Brain microvascular endothelial cell (primary cell): ENCODE results near the gene NEK10.

Experiments used
- DNase-seq: peaks from one replicate; pipeline ENCODE4 v3.0.0-alpha.2; 2020
- H3K27ac ChIP-seq: fragments of 250-450 bp; sonication (Bioruptor Pico); 2 replicates; pipeline ENCODE4 v1.5.1; 2020; ENCODE audit warnings: mild to moderate bottlenecking, moderate library complexity
- H3K27me3 ChIP-seq: fragments of 250-450 bp; sonication (Bioruptor Pico); replicated peaks from 2 replicates; pipeline ENCODE4 v1.5.1; 2020; ENCODE audit warnings: mild to moderate bottlenecking
- H3K36me3 ChIP-seq: fragments of 250-450 bp; sonication (Bioruptor Pico); replicated peaks from 2 replicates; pipeline ENCODE4 v1.5.1; 2020; ENCODE audit warnings: mild to moderate bottlenecking
- H3K4me3 ChIP-seq: 2 replicates; pipeline ENCODE4 v1.5.1; 2011; ENCODE audit warnings: low read depth, mild to moderate bottlenecking, control low read depth, low read length, moderate library complexity
- in situ Hi-C: cut with HindIII; loops from 2 replicates; pipeline ENCODE4 v1.10.0; 2017; ENCODE audit warnings: low sequenced_read_pairs, low pct_ligation_motif_present
- TF ChIP-seq, protein P1 (sequence below): IDR thresholded peaks from 2 replicates; pipeline ENCODE4 v1.5.1; 2011; ENCODE audit warnings: low read depth, mild to moderate bottlenecking, moderate library complexity, low read length, control low read depth, inconsistent platforms; ENCODE audit errors: missing control alignments

The NEK10 gene

DNA sequence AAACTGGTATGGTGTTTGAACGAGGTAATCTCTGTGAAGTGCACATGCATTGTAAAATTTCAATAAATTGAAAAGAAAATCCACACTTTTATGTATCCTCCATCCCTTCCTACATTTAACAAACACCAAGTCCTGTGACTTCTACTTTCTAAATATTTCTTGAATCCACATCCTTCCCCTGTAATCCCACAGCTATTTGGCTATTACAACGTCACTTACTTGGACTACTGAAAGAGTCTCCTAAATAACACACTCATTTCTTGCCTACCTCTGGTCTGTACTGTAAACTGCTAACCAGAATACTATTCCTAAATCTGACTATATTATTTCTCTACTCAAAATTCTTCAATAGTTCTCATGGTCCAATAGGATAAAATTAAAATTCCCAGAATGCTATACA is 176.1 kb downstream of the NEK10 start:
- H3K27me3 ChIP-seq: no peaks in the 10 kb centered on the region
- DNase-seq: no peak
- in situ Hi-C loops: no loop called here
- H3K36me3 ChIP-seq: no peaks in the 10 kb centered on the region
- H3K4me3 ChIP-seq: no peak overlapping the region
- H3K27ac ChIP-seq: peak overlapping the region; percentile 80
- TF ChIP-seq, protein P1, sequence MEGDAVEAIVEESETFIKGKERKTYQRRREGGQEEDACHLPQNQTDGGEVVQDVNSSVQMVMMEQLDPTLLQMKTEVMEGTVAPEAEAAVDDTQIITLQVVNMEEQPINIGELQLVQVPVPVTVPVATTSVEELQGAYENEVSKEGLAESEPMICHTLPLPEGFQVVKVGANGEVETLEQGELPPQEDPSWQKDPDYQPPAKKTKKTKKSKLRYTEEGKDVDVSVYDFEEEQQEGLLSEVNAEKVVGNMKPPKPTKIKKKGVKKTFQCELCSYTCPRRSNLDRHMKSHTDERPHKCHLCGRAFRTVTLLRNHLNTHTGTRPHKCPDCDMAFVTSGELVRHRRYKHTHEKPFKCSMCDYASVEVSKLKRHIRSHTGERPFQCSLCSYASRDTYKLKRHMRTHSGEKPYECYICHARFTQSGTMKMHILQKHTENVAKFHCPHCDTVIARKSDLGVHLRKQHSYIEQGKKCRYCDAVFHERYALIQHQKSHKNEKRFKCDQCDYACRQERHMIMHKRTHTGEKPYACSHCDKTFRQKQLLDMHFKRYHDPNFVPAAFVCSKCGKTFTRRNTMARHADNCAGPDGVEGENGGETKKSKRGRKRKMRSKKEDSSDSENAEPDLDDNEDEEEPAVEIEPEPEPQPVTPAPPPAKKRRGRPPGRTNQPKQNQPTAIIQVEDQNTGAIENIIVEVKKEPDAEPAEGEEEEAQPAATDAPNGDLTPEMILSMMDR: no peak

DNA sequence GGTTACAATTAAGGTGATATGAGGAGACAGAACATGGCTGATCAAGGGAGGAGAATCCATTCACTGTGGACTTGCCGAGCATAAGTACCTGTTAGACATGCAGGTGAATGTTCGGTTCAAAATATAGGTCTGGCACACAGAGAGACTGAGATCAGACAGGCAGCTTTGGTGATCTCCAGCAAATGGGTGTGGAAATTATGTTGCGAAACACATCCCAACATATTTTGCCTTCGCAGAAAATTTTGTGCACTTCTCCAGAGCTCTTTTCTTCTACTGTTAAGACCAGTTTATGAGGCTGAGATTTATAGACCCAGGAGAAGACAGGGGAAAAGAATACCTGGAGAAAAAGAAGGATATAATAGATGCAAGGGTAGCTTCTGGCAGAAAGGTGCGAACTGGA is 183.2 kb downstream of the NEK10 start:
- no peaks in the 10 kb centered on the region for H3K36me3 ChIP-seq
- no peak overlapping the region for H3K27ac ChIP-seq
- H3K27me3 ChIP-seq: no peaks in the 10 kb centered on the region
- DNase-seq: no peak
- no peak overlapping the region for H3K4me3 ChIP-seq
- in situ Hi-C loops: no loop called here
- TF ChIP-seq, protein P1: no peak

DNA sequence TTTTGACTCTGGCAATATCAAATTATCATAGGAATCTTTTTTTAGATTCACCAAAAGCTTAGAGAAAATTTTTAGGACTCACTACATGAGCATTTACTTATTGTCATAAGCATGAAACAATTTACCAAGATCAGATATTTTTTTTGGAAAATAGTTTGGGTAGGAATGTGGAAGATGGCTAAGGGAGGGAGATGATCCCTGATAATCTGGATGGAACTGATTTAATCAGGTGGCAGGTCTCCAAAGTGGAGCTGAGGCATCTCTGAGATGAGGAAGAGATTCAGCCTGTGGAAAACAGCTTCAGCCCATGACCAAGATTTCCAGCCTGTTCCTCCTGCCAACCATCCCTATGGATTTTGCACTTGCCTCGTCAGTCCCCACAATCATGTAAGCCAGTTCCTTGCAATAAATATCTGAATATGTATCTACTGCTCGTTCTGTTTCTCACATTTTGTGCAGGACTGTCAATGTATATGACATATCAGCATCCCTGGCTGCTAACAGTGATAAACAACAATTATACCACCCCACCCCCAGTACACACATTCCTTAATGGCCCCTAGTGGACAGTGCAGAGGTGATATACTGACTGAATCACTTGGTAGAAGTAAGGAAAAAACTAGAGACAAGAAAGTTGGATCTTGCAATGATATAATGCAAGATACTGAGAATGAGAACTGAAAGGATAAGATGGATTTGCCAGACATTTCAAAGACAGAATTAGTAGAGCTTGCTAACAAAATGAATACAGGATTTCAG is 183.8 kb downstream of the NEK10 start:
- no peak for DNase-seq
- in situ Hi-C loops: no loop called here
- TF ChIP-seq, protein P1: no peak
- H3K27ac ChIP-seq: no peak overlapping the region
- H3K27me3 ChIP-seq: no peaks in the 10 kb centered on the region
- H3K4me3 ChIP-seq: no peak overlapping the region
- no peaks in the 10 kb centered on the region for H3K36me3 ChIP-seq

DNA sequence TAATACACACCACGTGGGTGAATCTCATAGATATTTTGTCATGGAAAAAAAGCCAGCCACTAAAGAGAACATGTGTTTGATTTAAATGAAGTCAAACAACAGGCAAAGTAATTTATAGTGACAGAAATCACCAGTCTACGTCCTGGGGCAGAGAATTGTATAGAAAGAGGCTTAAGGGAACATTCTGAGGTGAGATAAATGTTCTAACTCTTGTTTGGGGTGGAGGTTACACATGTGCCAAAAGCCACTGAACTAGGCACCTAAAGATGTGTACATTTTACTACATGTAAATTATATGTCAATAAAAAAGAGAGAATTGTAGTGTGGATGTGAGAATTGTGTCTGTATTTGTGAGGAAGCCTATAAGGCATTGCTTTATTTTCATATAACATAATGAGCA is 184.9 kb downstream of the NEK10 start:
- Histone ChIP-seq H3K36me3 (no peaks in the 10 kb centered on the region), H3K4me3 (no peak overlapping the region), H3K27me3 (no peaks in the 10 kb centered on the region), H3K27ac (no peak overlapping the region)
- in situ Hi-C loops: no loop called here
- TF ChIP-seq, protein P1: no peak
- no peak for DNase-seq

DNA sequence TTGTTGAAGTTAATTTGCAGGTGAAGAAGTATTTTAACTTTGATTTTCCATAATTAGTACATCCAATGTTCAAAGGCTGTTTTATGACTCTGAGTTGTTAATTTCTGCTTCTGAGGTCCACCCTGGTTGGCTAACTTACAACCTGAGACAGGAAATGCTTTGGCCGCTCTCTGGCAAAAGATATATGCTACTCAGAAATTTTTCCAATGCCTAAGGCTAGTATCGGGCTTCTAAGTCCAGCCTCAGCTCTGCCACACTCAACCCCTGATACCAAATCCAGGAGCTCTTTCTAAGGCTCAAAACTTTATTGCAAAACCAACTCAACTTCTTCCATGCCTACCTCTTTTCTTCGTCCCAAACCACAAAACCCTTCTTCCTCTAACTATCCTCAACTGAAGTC is 192.9 kb downstream of the NEK10 start:
- Histone ChIP-seq H3K27ac (no peak overlapping the region), H3K27me3 (no peaks in the 10 kb centered on the region), H3K4me3 (no peak overlapping the region), H3K36me3 (no peaks in the 10 kb centered on the region)
- no peak for DNase-seq
- in situ Hi-C loops: no loop called here
- TF ChIP-seq, protein P1: no peak

DNA sequence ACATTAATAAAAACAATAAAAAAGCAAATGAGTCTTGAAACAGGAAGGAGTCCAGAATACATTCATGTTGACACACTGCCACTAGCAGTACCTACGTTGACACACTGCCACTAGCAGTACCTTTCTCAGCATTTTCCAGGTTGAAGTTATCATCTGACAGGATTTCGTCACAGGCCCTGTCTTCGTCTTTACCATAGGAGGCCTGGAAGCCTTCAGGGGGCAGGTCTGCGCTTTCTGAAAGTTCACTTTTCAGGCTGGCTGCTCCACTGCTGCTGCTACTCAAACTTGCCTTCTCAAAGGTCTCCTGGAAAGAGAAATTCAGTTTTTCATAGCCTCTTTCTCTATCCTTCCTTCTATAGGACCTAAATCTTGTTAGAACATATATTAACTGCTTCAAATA is 194.7 kb downstream of the NEK10 start:
- H3K27ac ChIP-seq: no peak overlapping the region
- no peak overlapping the region for H3K4me3 ChIP-seq
- TF ChIP-seq, protein P1: no peak
- DNase-seq: no peak
- in situ Hi-C loops: no loop called here
- H3K36me3 ChIP-seq: no peaks in the 10 kb centered on the region
- H3K27me3 ChIP-seq: no peaks in the 10 kb centered on the region
